Endodermal cell (in vitro differentiated cells): ENCODE data around the gene ERGIC3. TPM values are rescaled to one million over a fixed set of nuclear protein-coding genes. Genes with fewer than 3 reads are reported as not detected.

ENCODE experiments used
- DNase-seq: peaks from one replicate; pipeline ENCODE4 v3.0.0-alpha.2; 2017
- H3K27ac ChIP-seq: 2 replicates; pipeline ENCODE4 v1.5.1; 2013; ENCODE audit warnings: mild to moderate bottlenecking, low read depth, low read length, moderate library complexity
- H3K27me3 ChIP-seq: 2 replicates; pipeline ENCODE4 v1.6.1; 2013; ENCODE audit warnings: mild to moderate bottlenecking, low read length, moderate library complexity; ENCODE audit not compliant: insufficient read depth, control insufficient read depth, poor library complexity, severe bottlenecking
- H3K36me3 ChIP-seq: 2 replicates; pipeline ENCODE4 v1.7.0; 2013; ENCODE audit warnings: mild to moderate bottlenecking, low read length, moderate library complexity; ENCODE audit not compliant: control insufficient read depth, insufficient read depth
- H3K4me1 ChIP-seq: one replicate; pipeline ENCODE4 v1.7.0; 2013; ENCODE audit warnings: low read length; ENCODE audit not compliant: control insufficient read depth, insufficient read depth
- H3K4me3 ChIP-seq: 2 replicates; pipeline ENCODE4 v1.5.1; 2013; ENCODE audit warnings: mild to moderate bottlenecking, low read length, moderate library complexity
- H3K9ac ChIP-seq: 2 replicates; pipeline ENCODE4 v1.6.1; 2013; ENCODE audit warnings: mild to moderate bottlenecking, low read length, moderate library complexity; ENCODE audit not compliant: poor library complexity, severe bottlenecking; ENCODE audit errors: extremely low read depth
- H3K9me3 ChIP-seq: 2 replicates; pipeline ENCODE4 v1.6.1; 2013; ENCODE audit warnings: mild to moderate bottlenecking, low read length, moderate library complexity; ENCODE audit not compliant: control insufficient read depth
- H3K27ac Mint-ChIP-seq: 2 replicates; pipeline ENCODE4 v1.8.0; 2020; ENCODE audit warnings: mixed read lengths
- H3K27me3 Mint-ChIP-seq: 2 replicates; pipeline ENCODE4 v1.8.0; 2021; ENCODE audit warnings: mild to moderate bottlenecking, mixed read lengths; ENCODE audit not compliant: insufficient read depth
- H3K36me3 Mint-ChIP-seq: 2 replicates; pipeline ENCODE4 v1.8.0; 2020; ENCODE audit warnings: low read depth, mixed read lengths
- H3K4me1 Mint-ChIP-seq: 2 replicates; pipeline ENCODE4 v1.8.0; 2020; ENCODE audit warnings: mixed read lengths
- H3K4me3 Mint-ChIP-seq: 2 replicates; pipeline ENCODE4 v1.8.0; 2020; ENCODE audit warnings: mild to moderate bottlenecking, moderate library complexity, mixed read lengths
- H3K9me3 Mint-ChIP-seq: 2 replicates; pipeline ENCODE4 v1.8.0; 2020; ENCODE audit warnings: mild to moderate bottlenecking, mixed read lengths
- WGBS, 2 experiments: methylation state at CpG; one replicate each; pipeline versions ENCODE4 v1.1.5 to v1.1.7; 2013; ENCODE audit warnings: missing lambda C conversion rate in 2 of 2, mixed read lengths in 1 of 2; ENCODE audit not compliant: insufficient coverage in 1 of 2, insufficient read length in 1 of 2; 5-methylcytosine and 5-hydroxymethylcytosine counted together
- total RNA-seq, 2 donors: library from RNA; stranded (reverse); fragmentation: NEBNext Ultra II Directional in 1 of 2; extraction: Animal tissue kit (Norgen Biotek cat#: 25700) in 1 of 2; gene quantifications; 2 replicates in 1 of 2; 3 replicates in 1 of 2; pipeline ENCODE4 v1.2.1, GENCODE V29; 2021
- TF ChIP-seq, protein P1 (sequence below): fragments of 200-600 bp; sonication (generic); conservative IDR thresholded peaks from 2 replicates; pipeline ENCODE4 v1.5.0; 2021; ENCODE audit warnings: antibody characterized with exemption, mild to moderate bottlenecking

ERGIC3 gene
- total RNA-seq, 2 donors from 2014 or later = 217 to 230 TPM

DNA sequence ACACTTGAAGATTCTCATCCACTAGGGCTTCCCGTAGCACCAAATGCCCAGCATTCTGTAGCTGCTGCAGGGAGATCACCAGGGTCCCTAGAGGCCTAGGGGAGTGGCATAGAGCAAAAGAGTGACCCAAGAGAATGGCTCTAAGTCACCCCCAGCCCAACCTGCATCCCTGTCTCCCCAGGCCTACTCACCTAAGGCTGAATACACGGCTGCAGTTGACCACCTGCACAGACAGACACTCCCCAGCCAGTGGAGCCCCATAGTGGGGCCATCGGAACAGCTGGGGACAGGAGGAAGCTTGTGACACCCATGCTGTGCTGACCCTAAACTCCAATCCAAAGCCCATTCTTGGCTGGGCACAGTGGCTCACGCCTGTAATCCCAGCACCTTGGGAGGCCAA is 64.2 kb downstream of the ERGIC3 start:
- H3K4me3 ChIP-seq = no peak overlapping the region
- 91 to 94% methylated on average over 3 to 4 of the region's 4 CpGs for WGBS, 2 experiments

More for the DNA sequence above, 64.2 kb downstream of the ERGIC3 start:
- Histone ChIP-seq H3K27ac (no peak overlapping the region), H3K36me3 (no peaks in the 10 kb centered on the region), H3K9me3 (no peaks in the 10 kb centered on the region), H3K9ac (no peak overlapping the region), H3K27me3 (peaks cover 31% of the 10 kb centered on the region), H3K4me1 (no peaks in the 10 kb centered on the region)
- H3K27ac Mint-ChIP-seq = no peak overlapping the region
- no peaks in the 10 kb centered on the region for H3K36me3 Mint-ChIP-seq
- H3K4me1 Mint-ChIP-seq = peaks cover 6% of the 10 kb centered on the region
- DNase-seq = no peak
- no peaks in the 10 kb centered on the region for H3K9me3 Mint-ChIP-seq
- H3K27me3 Mint-ChIP-seq = peaks cover 43% of the 10 kb centered on the region
- no peak overlapping the region for H3K4me3 Mint-ChIP-seq
- TF ChIP-seq, protein P1, sequence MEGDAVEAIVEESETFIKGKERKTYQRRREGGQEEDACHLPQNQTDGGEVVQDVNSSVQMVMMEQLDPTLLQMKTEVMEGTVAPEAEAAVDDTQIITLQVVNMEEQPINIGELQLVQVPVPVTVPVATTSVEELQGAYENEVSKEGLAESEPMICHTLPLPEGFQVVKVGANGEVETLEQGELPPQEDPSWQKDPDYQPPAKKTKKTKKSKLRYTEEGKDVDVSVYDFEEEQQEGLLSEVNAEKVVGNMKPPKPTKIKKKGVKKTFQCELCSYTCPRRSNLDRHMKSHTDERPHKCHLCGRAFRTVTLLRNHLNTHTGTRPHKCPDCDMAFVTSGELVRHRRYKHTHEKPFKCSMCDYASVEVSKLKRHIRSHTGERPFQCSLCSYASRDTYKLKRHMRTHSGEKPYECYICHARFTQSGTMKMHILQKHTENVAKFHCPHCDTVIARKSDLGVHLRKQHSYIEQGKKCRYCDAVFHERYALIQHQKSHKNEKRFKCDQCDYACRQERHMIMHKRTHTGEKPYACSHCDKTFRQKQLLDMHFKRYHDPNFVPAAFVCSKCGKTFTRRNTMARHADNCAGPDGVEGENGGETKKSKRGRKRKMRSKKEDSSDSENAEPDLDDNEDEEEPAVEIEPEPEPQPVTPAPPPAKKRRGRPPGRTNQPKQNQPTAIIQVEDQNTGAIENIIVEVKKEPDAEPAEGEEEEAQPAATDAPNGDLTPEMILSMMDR = no peak

Other genes starting within 250 kb of the ERGIC3 start
- not detected for gene FAM83C, start 249.7 kb upstream of the ERGIC3 start, total RNA-seq
- 10 to 100 TPM; 55.1 to 68.7 TPM for gene UQCC1, start 130.1 kb upstream of the ERGIC3 start, total RNA-seq
- not detected for gene GDF5, start 103.8 kb upstream of the ERGIC3 start, total RNA-seq
- 10 to 100 TPM; 29.8 to 46.5 TPM for gene CEP250, start 86.5 kb upstream of the ERGIC3 start, total RNA-seq
- not detected for gene C20orf173, start 12.4 kb upstream of the ERGIC3 start, total RNA-seq
- gene SPAG4, start 73.8 kb downstream of the ERGIC3 start, total RNA-seq = 1 to 10 TPM; 1.7 to 3.5 TPM
- gene CPNE1, start 122.8 kb downstream of the ERGIC3 start, total RNA-seq = 100 to 1,000 TPM; 238 to 441 TPM
- gene RBM12, start 122.8 kb downstream of the ERGIC3 start, total RNA-seq = 100 to 1,000 TPM; 106 to 158 TPM
- gene NFS1, start 157.3 kb downstream of the ERGIC3 start, total RNA-seq = 10 to 100 TPM; 17.0 to 30.9 TPM
- gene ROMO1, start 157.3 kb downstream of the ERGIC3 start, total RNA-seq = 100 to 1,000 TPM; 194 to 243 TPM
- gene RBM39, start 200.2 kb downstream of the ERGIC3 start, total RNA-seq = 100 to 1,000 TPM; 276 to 332 TPM
- gene PHF20, start 229.9 kb downstream of the ERGIC3 start, total RNA-seq = 10 to 100 TPM; 68.1 to 78.8 TPM